Measurements from ENCODE around the gene DNAH9.

DNAH9 gene

DNA sequence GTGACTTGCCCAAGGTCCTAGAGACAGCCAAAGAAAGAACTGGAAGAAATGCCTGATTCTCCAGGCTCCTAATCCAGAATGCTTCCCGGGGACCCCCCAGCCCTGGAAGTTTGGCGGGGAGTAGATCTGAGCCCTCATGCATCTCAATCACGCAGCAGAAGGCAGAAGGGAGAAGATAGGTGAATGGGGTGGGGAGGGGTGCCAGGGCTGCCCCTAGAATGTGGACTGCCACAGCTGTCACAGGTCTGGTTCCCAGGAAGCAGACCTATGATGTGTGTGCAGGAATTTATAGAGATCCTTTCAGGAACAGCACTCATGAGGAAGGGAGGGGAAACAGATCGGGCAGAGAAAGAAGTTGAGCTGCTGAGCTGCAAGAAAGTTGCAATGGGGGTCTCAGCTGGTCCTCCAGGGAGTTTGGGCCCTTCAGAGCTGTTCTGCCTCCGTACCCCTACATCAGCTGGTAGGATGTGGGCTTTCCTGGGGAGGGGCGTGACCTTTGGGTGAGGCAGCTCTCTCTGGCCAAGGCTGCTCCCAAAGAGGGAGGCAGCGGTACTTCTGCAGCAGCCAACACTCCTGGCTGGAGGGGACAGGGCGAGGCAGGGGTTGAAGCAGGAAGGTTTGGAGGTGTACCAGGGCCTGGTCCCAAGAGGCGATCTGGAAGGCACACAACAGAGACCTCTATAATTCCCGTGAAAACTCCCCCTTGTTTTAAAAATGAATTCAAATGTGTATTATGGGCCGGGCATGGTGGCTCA lies 43.4 kb downstream of the DNAH9 start:
- H3K36me3 ChIP-seq: no peaks in the 10 kb centered on the region
- no peak for DNase-seq

GRCh38 chr17:11642655-11643054 lies 44.4 kb downstream of the DNAH9 start:
- H3K4me1 ChIP-seq: no peaks in the 10 kb centered on the region

More for the DNA sequence above, 43.4 kb downstream of the DNAH9 start:
- no peaks in the 10 kb centered on the region for H3K27me3 ChIP-seq
- TF ChIP-seq CTCF (IDR thresholded peaks at IDR 0.05; ENCODE audit: low read depth, low read length): no peak
- no peaks in the 10 kb centered on the region for H3K9me3 ChIP-seq
- no peaks in the 10 kb centered on the region for H3K4me1 ChIP-seq
- no peak overlapping the region for H3K4me3 ChIP-seq (ENCODE audit: low read depth, low read length)

DNA sequence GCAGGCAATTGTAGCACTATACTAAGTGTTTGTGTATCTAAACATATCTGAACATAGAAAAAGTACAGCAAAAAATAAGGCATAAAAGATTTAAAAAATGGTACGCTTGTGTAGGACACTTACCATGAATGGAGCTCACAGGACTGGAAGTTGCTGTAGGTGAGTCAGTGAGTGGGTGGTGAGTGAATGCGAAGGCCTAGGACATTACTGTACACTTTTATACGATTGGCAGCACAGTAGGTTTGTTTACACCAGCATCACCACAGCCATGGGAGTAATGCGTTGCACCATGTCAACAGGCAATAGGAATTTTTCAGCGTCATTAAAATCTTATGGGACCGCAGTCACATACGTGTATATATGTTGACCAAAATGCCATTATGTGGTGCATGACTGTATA lies 45.6 kb downstream of the DNAH9 start:
- Histone ChIP-seq H3K4me3 (ENCODE audit: low read depth, low read length) (no peak overlapping the region), H3K9me3 (no peaks in the 10 kb centered on the region), H3K36me3 (no peaks in the 10 kb centered on the region), H3K27me3 (no peaks in the 10 kb centered on the region), H3K4me1 (no peaks in the 10 kb centered on the region)
- no peak for TF ChIP-seq CTCF (IDR thresholded peaks at IDR 0.05; ENCODE audit: low read depth, low read length)
- no peak for DNase-seq

More at GRCh38 chr17:11642655-11643054, 44.4 kb downstream of the DNAH9 start:
- Histone ChIP-seq H3K4me3 (ENCODE audit: low read depth, low read length) (no peak overlapping the region), H3K9me3 (no peaks in the 10 kb centered on the region), H3K36me3 (no peaks in the 10 kb centered on the region), H3K27me3 (no peaks in the 10 kb centered on the region)
- TF ChIP-seq CTCF (IDR thresholded peaks at IDR 0.05; ENCODE audit: low read depth, low read length): no peak
- no peak for DNase-seq

DNA sequence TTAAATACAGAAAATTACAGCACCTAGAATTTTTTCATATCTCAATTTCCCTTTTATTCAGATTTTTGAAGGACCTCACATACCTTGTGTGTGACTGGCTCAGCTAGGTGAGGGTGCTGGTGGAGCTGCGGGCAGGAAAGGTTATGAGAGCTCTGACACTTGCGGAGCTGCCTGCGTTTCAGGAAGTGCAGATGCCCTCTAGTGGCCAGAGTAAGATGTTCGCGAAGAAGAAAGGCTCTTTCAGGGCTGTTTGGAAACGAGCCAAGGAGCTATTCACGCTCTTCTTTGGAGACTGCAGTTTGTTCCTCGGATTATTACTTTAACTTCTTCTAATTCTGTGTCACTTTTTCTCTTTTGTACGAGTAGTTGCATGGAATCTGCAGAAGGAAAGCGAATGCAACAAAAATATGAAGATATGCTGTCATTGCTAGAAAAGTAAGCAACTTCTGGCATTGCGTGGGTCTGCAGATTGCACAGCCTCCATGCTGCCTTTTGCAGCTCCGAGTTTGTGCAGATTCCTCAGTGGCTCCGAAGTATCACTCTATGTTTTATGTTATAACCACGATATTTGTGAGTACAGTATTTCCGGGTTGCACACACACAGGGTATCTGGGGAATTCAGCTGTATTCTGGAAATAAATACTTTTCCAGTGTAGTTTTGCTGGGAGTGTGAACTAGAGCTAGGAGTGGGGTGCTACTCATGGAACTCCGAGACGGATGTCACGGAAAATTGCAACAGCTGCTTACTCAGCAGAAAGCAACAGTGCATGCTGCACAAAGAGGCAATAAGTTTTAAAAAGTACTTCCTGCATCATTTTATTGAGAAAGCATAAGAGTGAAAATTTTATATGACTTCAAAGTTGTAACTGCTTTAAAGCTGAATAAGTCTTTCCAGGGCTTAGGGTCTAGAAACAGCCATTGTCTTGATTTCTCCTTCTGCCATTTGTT lies 46.3 kb downstream of the DNAH9 start:
- no peaks in the 10 kb centered on the region for H3K9me3 ChIP-seq
- TF ChIP-seq CTCF (IDR thresholded peaks at IDR 0.05; ENCODE audit: low read depth, low read length): peak; percentile 70
- no peaks in the 10 kb centered on the region for H3K27me3 ChIP-seq
- no peaks in the 10 kb centered on the region for H3K36me3 ChIP-seq
- no peaks in the 10 kb centered on the region for H3K4me1 ChIP-seq
- peak; percentile 45 for DNase-seq
- no peak overlapping the region for H3K4me3 ChIP-seq (ENCODE audit: low read depth, low read length)

- no peaks in the 10 kb centered on the region for H3K36me3 ChIP-seq
- no peaks in the 10 kb centered on the region for H3K9me3 ChIP-seq
- H3K4me1 ChIP-seq: no peaks in the 10 kb centered on the region
- H3K4me3 ChIP-seq (ENCODE audit: low read depth, low read length): no peak overlapping the region
- no peak for TF ChIP-seq CTCF (IDR thresholded peaks at IDR 0.05; ENCODE audit: low read depth, low read length)
- H3K27me3 ChIP-seq: no peaks in the 10 kb centered on the region
- DNase-seq: no peak
These were observed 47.2 kb downstream of the DNAH9 start for GRCh38 chr17:11645426-11645825.

All from BE2C (cell line).